Activated T-helper 1 cell treated with anti-CD3 and anti-CD28 coated beads, Interleukin-12 subunit alpha, Interleukin-12 subunit beta, Interleukin-2, Interleukin-4 antibody, amounts not matched to agents 30 ng/mL and 10 ng/mL and 1 ng/mL, durations not matched to agents 14 hours and 24 hours and 36 hours (primary cell): ENCODE results near the gene TRIM17. TPM values are rescaled to one million over a fixed set of nuclear protein-coding genes. Genes with fewer than 3 reads are reported as not detected.
A peak's percentile ranks its signal among the peaks of the same experiment; 100 is the strongest.

Experiments
- DNase-seq: peaks from one replicate; pipeline ENCODE4 v3.0.0; 2021; ENCODE audit warnings: low spot score
- H3K27ac Mint-ChIP-seq: one replicate; pipeline ENCODE4 v1.8.0; 2021; ENCODE audit warnings: mild to moderate bottlenecking, mixed read lengths
- H3K27me3 Mint-ChIP-seq: one replicate; pipeline ENCODE4 v1.8.0; 2022; ENCODE audit warnings: mild to moderate bottlenecking, moderate library complexity, mixed read lengths; ENCODE audit not compliant: insufficient read depth
- H3K36me3 Mint-ChIP-seq: one replicate; pipeline ENCODE4 v1.8.0; 2021; ENCODE audit warnings: low read depth, mixed read lengths
- H3K4me1 Mint-ChIP-seq: one replicate; pipeline ENCODE4 v1.8.0; 2021; ENCODE audit warnings: low read depth, mixed read lengths
- H3K4me3 Mint-ChIP-seq: one replicate; pipeline ENCODE4 v1.8.0; 2021; ENCODE audit warnings: mild to moderate bottlenecking, moderate library complexity, mixed read lengths
- H3K9me3 Mint-ChIP-seq: one replicate; pipeline ENCODE4 v1.8.0; 2021; ENCODE audit warnings: mixed read lengths
- intact Hi-C: fragments of 100-400 bp; cut with micrococcal nuclease; formaldehyde crosslinking; loops from one replicate; pipeline ENCODE4 v1.15.1; 2024
- total RNA-seq: library from RNA; stranded (reverse); gene quantifications from 2 replicates; pipeline ENCODE4 v1.2.3, GENCODE V29; 2022

Gene TRIM17
- total RNA-seq, 1 donor from 2014 or later: 1.7 TPM

DNA sequence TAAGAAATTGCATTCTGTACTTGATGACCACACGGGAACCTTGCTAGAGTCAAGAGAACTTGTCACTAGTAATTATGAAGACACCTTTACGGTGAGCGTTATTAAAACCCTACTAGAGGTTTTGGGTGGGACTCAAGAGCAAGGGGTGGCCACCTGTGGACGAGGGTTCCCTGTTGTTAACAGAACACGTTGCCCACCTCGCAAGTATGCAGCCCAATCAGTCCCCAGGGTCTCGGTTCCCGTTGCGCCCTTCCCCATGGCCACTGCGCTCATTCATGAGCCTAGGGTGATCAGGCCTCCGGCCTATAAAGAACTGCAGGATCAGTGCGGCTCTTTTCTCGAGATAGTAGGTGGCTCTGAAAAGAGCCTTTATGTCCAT, 40.3 kb upstream of the TRIM17 start:
- no peak for DNase-seq
- Mint-ChIP-seq H3K9me3 (no peaks in the 10 kb centered on the region), H3K36me3 (peaks cover 14% of the 10 kb centered on the region), H3K4me3 (peak overlapping the region; percentile 99), H3K4me1 (peaks cover 56% of the 10 kb centered on the region), H3K27me3 (peaks cover 2% of the 10 kb centered on the region), H3K27ac (peak overlapping the region; percentile 100)
- intact Hi-C loops: loop anchor here (1.0 to 2.0 kb wide), 12 partner anchors 8 to 1102 kb away; partner anchors contain the start of genes ABCB10, IBA57, MRPL55 and TRIM17

DNA sequence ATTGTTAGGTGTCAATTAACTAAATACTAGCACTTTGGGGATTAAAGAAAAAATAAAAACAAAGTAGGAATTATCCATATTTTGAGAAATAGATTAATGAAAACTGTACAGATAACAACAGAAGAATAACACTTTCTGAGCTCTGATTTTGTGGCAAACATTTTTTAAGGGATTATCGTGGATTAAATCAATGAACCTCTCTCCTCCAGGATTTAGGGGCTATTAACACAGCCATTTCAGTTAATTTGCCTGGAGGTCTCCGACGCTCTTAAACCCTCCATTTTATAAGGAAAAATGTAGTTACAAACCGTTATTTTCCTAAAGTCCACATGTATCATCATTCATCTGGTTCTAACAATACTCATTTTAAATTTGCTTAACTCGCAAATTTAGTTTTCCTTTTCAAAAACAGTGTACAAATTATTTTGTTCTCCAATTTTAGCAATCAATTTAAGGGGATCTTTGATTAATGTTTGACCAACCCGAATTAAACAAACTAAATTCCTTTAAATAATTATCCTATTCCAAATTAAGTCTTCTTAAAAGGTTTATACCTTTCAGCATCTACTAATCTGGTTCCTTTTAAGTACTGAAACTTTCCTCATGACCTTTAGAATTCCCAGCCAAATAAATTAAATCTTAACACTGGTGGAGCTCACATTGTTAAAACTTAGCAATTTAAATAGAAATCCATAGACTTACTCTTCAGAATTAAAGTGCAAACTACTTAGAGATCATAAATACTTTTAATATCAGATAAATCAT, 39.8 kb upstream of the TRIM17 start:
- peaks cover 17% of the 10 kb centered on the region for H3K36me3 Mint-ChIP-seq
- H3K9me3 Mint-ChIP-seq: no peaks in the 10 kb centered on the region
- peak overlapping the region; percentile 99 for H3K4me3 Mint-ChIP-seq
- intact Hi-C loops: loop anchor here (1.0 to 2.0 kb wide), 12 partner anchors 9 to 1102 kb away; partner anchors contain the start of genes ABCB10, IBA57, MRPL55 and TRIM17
- no peak for DNase-seq
- peaks cover 2% of the 10 kb centered on the region for H3K27me3 Mint-ChIP-seq
- H3K27ac Mint-ChIP-seq: peak overlapping the region; percentile 100
- H3K4me1 Mint-ChIP-seq: peaks cover 56% of the 10 kb centered on the region

DNA sequence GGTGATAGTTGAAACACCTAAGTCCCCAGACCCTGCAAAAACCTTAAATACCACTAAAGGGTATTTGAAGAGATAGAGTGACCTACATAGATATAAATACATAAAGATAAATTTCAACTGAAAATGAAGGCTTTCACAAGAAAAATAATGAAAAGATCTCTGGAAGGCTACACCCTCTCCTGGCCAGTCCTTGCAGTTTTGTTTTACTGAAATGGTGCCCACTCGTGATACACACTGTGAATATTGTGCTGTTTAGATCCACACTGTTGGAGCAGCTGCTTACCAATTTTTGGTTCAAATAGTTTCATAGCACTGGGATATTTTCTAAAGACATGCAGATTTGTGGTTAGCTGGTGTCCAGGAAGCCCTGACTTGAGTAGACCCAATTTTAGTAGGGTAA, 39.1 kb upstream of the TRIM17 start:
- DNase-seq: no peak
- H3K4me3 Mint-ChIP-seq: peak overlapping the region; percentile 66
- peaks cover 17% of the 10 kb centered on the region for H3K36me3 Mint-ChIP-seq
- peaks cover 2% of the 10 kb centered on the region for H3K27me3 Mint-ChIP-seq
- peaks cover 49% of the 10 kb centered on the region for H3K4me1 Mint-ChIP-seq
- H3K27ac Mint-ChIP-seq: no peak overlapping the region
- no peaks in the 10 kb centered on the region for H3K9me3 Mint-ChIP-seq
- intact Hi-C loops: loop anchor here (2.0 kb wide), 4 partner anchors 179 to 1103 kb away; partner anchors contain the start of genes ABCB10 and MRPL55

DNA sequence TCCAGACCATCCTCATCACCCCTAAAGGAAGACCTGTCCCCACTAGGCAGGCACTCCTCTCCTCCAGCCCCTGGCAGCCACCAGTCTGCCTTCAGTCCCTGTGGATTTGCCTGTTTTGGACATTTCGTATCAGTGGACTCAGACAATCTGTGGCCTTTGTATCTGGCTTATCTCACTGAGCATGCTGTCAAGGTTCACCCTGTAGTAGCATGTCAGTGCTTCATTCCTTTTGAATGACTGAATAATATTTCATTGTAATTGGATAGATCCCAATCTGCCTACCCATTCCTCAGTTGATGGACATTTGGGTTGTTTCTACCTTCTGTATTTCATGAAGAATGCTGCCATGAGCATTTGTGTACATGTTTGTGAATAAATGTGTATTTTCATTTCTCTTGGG, 37.6 kb upstream of the TRIM17 start:
- Mint-ChIP-seq H3K36me3 (peaks cover 16% of the 10 kb centered on the region), H3K27ac (no peak overlapping the region), H3K4me3 (peak overlapping the region; percentile 38), H3K9me3 (no peaks in the 10 kb centered on the region), H3K4me1 (peaks cover 51% of the 10 kb centered on the region), H3K27me3 (peaks cover 2% of the 10 kb centered on the region)
- no peak for DNase-seq
- intact Hi-C loops: no loop called here

DNA sequence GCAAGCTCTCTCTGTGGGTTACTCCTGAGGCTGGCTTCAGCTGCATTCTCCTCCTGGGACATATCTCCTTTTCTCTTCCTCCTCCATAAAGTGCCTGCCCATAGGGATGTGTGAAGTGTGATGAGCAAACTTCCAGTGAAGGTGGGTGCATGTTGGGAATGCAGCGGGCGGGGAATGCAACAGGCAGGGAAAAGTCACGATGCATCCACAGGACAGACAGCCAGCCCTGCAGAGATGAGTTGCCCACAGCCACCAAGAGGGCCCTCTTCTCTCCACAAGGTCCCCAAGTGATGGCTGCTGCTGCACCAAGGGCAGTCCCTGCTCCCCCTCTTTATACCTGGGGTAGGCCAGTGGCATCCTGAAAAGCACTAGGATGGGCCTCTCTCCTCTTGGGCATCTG, 37.0 kb upstream of the TRIM17 start:
- H3K4me1 Mint-ChIP-seq: peaks cover 52% of the 10 kb centered on the region
- no peaks in the 10 kb centered on the region for H3K9me3 Mint-ChIP-seq
- no peak overlapping the region for H3K27ac Mint-ChIP-seq
- peaks cover 4% of the 10 kb centered on the region for H3K27me3 Mint-ChIP-seq
- peaks cover 15% of the 10 kb centered on the region for H3K36me3 Mint-ChIP-seq
- H3K4me3 Mint-ChIP-seq: no peak overlapping the region
- DNase-seq: no peak
- intact Hi-C loops: no loop called here

DNA sequence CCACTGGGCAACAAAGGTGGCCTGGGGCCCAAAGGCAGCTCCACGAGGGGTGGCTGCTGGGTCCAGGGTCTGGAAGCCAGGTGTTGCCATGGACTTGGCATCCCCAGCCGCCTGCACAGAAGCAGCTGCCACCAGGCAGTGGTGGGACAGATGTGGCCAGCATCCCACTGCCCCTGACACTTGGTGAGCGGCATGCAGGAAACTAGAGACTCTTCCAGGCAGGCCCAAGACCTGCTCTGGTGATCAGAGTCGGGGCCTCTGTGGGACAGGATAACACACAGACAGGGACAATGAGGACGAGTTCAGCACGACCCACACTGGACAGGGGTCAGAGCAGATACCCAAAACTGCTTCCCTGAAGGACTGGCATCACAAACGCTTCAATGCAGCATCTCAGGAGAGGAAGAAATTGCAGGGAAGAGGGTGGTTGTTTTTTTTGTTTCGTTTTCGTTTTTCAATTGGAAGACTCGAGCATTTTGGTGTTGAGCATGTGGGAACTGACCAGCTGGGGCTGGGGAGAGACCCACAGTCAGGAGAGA, 36.4 kb upstream of the TRIM17 start:
- Mint-ChIP-seq H3K27ac (peak overlapping the region; percentile 63), H3K27me3 (peaks cover 9% of the 10 kb centered on the region), H3K4me3 (peak overlapping the region; percentile 30), H3K4me1 (peaks cover 47% of the 10 kb centered on the region), H3K9me3 (no peaks in the 10 kb centered on the region), H3K36me3 (peaks cover 15% of the 10 kb centered on the region)
- DNase-seq: no peak
- intact Hi-C loops: no loop called here

DNA sequence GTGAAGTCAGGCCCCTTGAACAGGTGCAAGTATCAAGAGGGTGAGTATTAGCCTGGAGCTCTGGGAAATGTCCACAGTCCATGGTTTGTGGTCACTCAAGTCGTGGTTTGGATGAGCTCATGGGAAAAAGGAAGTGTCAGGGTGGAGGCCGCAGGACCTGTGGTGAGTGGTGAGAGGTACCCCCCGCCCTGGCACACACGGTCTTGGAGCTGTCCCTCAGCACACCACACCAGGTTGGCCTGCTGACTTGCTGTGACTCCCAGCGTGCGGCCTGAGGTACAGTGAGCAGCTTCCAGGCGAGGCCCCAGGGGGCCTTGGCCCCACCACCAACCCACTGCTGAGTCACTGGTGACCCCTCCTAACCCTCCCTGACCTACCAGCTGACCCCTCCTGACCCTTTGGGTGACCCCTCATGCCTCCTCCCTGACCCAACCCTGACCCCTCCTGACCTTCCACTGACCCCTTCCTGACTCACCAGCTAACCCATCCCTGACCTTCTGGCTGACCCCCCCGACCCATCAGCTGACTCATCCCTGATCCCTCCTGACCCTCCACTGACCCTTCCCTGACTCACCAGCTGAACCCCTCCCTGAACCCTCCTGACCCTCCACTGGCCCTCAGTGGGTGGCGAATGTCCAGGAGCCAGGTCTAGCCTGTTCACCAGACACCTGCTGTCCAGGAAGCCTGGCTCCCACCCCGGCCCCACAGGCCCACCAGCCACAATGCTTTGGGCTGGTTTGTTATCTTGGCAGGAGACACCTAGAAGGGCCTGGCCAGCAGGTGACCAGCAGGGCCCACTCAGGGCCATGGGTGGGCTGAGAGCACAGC, 35.7 kb upstream of the TRIM17 start:
- peaks cover 15% of the 10 kb centered on the region for H3K36me3 Mint-ChIP-seq
- no peaks in the 10 kb centered on the region for H3K9me3 Mint-ChIP-seq
- no peak overlapping the region for H3K27ac Mint-ChIP-seq
- H3K27me3 Mint-ChIP-seq: peaks cover 8% of the 10 kb centered on the region
- DNase-seq: no peak
- H3K4me1 Mint-ChIP-seq: peaks cover 43% of the 10 kb centered on the region
- H3K4me3 Mint-ChIP-seq: no peak overlapping the region
- intact Hi-C loops: no loop called here

DNA sequence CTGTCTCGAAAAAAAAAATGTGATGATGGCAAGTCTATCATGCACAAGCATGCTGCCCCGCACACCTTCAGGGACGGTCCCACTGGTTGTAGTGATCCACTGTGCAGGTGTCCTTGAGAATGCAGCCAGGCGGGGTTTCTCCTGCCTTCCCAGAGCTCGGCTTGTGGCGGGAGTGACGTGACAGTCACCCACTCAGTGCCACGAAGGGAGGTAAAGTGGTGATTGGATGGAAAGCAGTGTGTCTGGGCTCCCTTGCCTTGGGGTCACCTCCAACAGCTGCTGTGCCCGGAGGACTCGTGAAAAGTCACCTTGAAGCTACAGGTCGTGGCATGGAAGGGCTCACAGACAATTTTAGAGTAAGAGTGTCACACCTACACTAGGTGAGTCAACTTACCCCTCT, 33.5 kb upstream of the TRIM17 start:
- intact Hi-C loops: no loop called here
- DNase-seq: no peak
- H3K27ac Mint-ChIP-seq: no peak overlapping the region
- H3K27me3 Mint-ChIP-seq: peaks cover 19% of the 10 kb centered on the region
- peaks cover 39% of the 10 kb centered on the region for H3K4me1 Mint-ChIP-seq
- peaks cover 11% of the 10 kb centered on the region for H3K36me3 Mint-ChIP-seq
- no peaks in the 10 kb centered on the region for H3K9me3 Mint-ChIP-seq
- H3K4me3 Mint-ChIP-seq: no peak overlapping the region

DNA sequence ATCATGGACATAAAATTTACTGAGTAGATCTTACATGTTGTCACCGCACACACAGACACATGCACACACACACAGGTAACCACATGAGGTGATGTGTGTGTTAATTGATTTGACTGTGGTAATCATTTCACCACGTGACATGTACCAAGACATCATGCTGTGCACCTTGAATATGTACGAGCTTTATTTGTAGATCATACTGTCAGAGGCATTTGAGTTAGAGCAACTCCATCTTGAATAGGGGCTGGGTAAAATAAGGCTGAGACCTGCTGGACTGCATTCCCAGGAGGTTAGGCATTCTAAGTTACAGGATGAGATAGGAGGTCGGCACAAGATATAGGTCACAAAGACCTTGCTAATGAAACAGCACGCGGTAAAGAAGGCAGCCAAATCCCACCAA, 31.7 kb upstream of the TRIM17 start:
- H3K4me1 Mint-ChIP-seq: peaks cover 32% of the 10 kb centered on the region
- peaks cover 6% of the 10 kb centered on the region for H3K36me3 Mint-ChIP-seq

DNA sequence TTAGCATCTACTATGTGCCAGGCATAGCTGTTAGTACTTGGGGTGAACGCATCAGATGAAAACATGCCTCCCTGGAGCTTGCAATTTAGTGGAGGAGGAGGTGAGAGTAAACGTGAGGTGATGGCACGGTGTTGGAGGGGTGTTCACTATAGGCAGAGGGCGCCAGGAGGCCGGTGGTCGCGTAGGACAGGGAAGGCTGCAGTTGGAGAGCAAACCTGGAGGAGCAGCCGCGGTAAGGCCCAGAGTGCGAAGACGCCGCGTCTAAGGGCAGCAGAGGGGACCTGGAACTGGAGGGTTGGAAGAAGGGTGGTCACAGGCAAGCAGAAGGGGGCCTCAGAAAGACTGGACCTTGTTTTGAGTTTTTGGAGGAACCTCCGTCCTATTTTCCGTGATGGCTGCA, 30.2 kb upstream of the TRIM17 start:
- Mint-ChIP-seq H3K4me3 (no peak overlapping the region), H3K9me3 (no peaks in the 10 kb centered on the region), H3K27ac (no peak overlapping the region), H3K36me3 (peaks cover under 1% of the 10 kb centered on the region), H3K27me3 (peaks cover 26% of the 10 kb centered on the region), H3K4me1 (peaks cover 25% of the 10 kb centered on the region)
- no peak for DNase-seq
- intact Hi-C loops: no loop called here

More for the DNA sequence above, 31.7 kb upstream of the TRIM17 start:
- Mint-ChIP-seq H3K27me3 (peaks cover 26% of the 10 kb centered on the region), H3K9me3 (no peaks in the 10 kb centered on the region), H3K4me3 (no peak overlapping the region), H3K27ac (no peak overlapping the region)
- no peak for DNase-seq
- intact Hi-C loops: no loop called here

DNA sequence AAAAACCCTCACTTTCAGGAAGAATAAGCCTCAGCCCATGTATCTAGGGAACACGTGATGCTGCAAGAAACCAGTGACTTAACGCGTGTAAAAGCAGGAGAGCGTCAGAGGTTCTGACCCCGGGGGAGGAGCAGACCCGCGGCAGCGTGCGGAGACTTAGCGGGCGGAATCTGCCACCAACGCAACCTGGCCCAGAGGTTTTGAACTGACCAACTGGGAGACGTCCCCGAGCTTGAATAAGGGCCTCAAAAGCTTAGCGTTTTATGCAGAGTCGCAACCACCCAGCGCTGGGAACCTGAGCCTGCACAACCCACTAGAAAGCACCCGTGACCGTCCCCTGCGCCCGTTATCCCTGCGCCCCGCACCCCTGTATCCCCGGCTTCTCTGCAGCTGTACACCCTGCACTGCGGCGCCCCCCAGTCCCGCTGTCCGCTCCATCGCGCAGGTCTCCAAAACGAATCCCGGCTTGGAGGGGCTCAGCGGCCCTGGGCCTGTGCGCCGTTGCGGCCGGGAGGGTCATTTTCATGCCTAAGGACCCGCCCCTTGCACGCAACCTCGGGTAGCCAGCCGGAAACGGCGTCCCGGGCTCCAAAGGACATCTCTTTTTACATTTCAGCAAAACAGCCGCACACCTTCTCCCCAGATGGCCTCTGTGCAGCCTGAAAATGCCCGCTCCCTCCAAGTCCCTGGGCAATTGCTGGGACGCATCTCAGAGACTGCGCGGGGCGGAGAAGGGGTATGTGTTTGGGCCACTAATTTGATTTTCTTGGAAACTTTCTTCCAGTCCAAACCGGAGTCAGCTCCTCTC, 29.4 kb upstream of the TRIM17 start:
- DNase-seq: peak; percentile 28
- intact Hi-C loops: loop anchor here (1.0 to 2.0 kb wide), 2 partner anchors 11 to 19 kb away; a partner anchor contains a TSS
- H3K27me3 Mint-ChIP-seq: peaks cover 26% of the 10 kb centered on the region
- peaks cover 23% of the 10 kb centered on the region for H3K4me1 Mint-ChIP-seq
- H3K27ac Mint-ChIP-seq: peak overlapping the region; percentile 66
- no peaks in the 10 kb centered on the region for H3K36me3 Mint-ChIP-seq
- H3K9me3 Mint-ChIP-seq: no peaks in the 10 kb centered on the region
- H3K4me3 Mint-ChIP-seq: peak overlapping the region; percentile 82

DNA sequence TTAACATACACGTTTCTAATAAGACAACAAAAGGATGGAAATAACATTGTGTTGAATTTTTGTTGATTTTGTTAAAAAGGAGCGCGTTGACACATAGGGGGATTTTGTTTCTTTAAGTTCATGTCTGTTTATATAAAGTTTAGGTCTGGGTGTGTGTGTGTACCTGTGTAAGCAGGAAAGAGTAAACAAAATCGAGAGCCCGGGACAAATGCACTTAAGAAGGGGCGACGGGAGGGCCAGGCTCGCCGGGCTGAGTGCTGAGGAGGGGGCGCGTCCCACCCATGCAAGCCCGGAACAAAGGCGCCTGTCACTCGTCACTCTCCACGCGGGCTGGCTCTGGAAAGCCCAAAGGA, 28.8 kb upstream of the TRIM17 start:
- no peak for DNase-seq
- Mint-ChIP-seq H3K27me3 (peaks cover 26% of the 10 kb centered on the region), H3K9me3 (no peaks in the 10 kb centered on the region), H3K27ac (peak overlapping the region; percentile 66), H3K4me1 (peaks cover 23% of the 10 kb centered on the region), H3K36me3 (no peaks in the 10 kb centered on the region), H3K4me3 (peak overlapping the region; percentile 82)
- intact Hi-C loops: loop anchor here (1.0 to 2.0 kb wide), 2 partner anchors 12 to 19 kb away; a partner anchor contains a TSS
